SW480 (cell line): ENCODE data around the gene SLC1A1.
"Not testable (repeated sequence)": the region's sequence is repeated elsewhere in the genome, so short reads cannot be mapped to it uniquely, and the experiment has no call there.

Experiments used
- DNase-seq: peaks from one replicate; pipeline ENCODE4 v3.0.0-alpha.2; 2016; ENCODE audit warnings: low spot score

Gene SLC1A1

DNA sequence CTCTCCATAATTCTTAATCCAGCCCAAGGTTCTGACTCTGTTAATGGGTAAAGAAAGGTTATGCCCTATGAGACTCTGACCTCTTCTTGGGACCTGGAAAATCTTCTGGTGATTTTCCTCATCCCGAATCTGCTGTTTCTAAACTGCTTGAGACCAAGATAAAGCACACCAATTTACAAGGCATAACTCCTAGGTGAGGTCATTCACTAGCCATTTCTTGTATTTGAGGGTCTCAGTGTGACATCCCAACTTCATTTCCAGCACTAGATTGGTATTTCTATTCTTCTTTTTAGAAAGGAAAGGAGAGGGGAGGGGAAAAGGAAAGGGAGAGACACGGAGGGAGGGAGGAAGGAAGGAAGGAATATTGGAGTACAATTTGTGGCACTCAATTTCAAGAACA lies 51.6 kb downstream of the SLC1A1 start:
- DNase-seq: no peak

DNA sequence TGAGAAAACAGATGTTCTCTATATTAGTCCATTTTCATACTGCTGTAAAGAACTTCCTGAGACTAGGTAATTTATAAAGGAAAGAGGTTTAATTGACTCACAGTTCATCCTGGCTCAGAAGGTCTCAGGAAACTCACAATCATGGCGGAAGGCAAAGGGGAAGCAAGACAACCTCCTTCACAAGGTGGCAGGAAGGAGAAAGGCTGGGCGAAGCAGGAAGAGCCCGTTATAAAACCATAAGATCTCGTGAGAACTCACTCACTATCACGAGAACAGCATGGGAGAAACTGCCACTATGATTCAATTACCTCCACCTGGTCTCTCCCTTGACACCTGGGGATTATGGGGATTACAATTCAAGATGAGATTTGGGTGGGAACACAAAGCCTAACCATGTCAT lies 54.4 kb downstream of the SLC1A1 start:
- not testable (repeated sequence) for DNase-seq

- no peak for DNase-seq
Observed at GRCh38 chr9:4547016-4547415, 56.7 kb downstream of the SLC1A1 start.

DNA sequence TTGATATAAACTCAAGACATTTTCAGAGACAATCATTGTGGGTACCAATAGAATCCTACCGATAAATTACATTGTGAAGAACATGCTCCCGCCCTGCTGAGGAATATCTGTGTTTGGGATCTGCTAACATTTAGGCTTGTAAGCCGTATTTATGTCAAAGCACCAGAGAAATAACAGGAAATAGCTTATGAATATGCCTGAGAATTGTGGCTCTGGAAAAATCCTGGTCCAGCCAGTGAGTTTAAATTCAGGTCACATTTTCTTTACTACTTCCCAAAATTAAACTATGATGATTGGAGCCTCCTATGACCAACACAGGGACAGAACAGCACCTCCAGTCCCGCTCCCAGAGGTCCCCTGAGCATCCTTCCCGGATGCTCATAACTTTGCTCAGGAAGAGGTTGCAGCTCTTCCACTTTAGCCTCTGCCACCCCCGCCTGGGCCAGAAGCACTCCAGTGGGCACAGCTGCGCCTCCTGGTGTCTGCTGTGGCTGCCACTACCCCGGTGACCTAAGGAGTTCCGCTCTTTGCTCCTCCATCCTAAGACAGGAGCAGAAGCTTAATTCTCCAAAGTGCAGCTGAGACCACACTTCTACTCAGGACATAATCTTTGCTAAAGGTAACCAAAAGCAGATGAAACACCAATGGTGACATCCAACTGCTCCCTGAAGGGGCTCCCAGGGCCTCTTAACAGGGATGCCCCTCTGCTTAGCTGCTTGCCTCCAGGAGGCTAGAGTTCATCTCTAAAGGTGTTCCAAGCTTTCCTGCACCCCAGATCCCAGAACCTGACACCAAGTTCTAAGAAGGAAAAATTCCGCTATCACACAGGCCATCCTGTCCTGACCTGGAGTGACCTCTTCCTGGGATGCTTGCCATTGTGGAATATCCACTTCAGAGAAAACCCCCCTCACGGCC lies 58.8 kb downstream of the SLC1A1 start:
- no peak for DNase-seq

GRCh38 chr9:4549751-4550295 lies 59.6 kb downstream of the SLC1A1 start:
- no peak for DNase-seq

DNA sequence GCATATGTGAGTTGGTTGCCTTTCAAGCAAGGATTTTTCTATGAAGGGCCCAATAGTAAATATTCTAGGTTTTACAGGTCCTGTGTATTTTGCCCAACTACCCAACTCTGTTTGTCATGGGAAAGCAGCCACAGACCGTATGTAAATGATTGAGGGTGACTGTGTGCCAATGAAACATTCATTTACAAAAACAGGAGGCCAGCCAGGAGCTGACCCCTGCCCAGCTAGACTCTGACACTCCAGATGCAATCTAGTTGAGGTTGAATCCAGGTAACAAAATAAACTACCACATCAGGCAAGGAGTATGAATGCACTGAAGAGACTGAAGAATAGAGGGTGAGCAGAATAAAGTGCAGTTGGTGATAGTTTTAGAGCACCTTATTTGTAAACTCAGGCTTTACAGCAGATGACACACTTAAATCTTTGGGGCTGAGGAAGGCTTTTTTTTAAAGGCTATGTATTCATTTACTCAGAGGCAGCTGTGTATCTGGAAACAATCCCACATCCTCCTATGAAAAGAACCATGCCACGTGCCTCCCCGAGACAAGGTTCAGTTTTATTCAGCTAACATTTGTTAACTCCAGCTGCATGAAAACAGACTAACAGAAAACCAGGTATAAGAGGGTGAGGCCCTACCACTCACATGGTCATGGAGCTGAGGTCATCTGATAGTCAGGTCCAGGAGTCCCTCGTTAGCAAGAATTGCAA lies 60.7 kb downstream of the SLC1A1 start:
- no peak for DNase-seq

DNA sequence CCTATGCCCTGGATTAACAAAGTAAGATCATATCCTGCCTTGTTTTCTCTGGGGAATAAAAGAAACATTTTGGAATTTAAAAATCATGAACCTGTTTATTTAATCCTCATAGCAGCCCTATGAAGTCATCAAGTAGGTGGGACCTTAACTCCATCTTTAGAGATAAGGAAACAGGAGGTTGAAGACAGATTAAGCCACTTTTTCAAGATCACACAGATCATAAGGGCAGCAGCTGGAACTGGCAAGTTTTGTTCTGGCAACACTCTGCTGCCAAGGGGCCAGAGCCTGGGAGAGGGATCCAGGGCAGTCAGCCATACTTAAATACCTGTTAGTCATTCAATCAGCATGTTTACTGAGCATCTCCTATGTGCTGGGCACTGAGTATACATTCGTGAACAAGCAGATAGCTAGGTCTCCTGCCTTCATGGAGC lies 63.7 kb downstream of the SLC1A1 start:
- DNase-seq: no peak

DNA sequence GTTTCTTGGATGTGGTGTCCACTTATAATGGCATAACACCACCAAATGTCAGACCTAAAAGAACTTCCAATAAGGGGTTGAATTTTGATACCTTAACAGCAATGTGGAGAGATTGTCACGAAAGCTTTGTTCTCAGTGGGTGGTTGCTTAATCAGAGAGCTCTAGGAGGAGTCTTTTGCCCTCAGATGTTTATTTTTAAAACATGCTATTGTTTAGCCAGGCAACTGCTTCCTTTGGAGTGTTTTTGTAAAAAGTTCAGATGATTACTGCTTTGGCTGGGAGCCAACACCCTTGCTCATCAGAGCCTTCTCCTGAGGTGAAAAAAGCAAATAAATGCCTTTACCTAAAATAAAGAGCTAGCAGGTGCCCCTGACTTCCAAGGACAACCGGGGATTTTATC lies 65.0 kb downstream of the SLC1A1 start:
- peak; percentile 34 for DNase-seq

DNA sequence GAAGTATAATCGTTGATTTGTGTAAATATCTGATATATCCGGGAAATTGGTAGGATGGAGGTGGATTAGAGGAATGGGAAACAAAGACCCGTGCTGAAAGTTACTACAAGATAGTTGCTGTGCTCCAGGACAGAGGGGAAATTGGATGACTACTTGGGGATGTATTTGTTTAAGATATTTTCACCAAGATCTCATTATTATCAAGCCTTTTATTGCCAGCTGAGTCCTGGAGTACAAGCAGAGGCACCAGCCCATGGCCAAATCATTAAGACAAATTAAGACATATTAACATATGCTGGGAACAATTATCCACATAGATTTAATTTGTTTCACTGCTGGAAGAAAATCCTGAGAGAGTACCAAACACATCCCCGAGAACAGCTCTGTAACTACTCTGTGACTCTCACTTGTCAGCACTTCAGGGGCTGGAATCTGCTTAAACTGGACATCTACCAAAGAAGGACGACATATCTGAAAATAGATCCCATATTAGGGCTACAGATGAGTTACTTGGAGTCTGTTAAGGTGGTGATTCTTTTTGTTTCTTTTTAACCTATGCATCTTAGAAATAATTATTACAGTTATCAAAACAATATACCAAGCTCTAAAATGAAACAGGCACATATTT lies 68.2 kb downstream of the SLC1A1 start:
- no peak for DNase-seq

DNA sequence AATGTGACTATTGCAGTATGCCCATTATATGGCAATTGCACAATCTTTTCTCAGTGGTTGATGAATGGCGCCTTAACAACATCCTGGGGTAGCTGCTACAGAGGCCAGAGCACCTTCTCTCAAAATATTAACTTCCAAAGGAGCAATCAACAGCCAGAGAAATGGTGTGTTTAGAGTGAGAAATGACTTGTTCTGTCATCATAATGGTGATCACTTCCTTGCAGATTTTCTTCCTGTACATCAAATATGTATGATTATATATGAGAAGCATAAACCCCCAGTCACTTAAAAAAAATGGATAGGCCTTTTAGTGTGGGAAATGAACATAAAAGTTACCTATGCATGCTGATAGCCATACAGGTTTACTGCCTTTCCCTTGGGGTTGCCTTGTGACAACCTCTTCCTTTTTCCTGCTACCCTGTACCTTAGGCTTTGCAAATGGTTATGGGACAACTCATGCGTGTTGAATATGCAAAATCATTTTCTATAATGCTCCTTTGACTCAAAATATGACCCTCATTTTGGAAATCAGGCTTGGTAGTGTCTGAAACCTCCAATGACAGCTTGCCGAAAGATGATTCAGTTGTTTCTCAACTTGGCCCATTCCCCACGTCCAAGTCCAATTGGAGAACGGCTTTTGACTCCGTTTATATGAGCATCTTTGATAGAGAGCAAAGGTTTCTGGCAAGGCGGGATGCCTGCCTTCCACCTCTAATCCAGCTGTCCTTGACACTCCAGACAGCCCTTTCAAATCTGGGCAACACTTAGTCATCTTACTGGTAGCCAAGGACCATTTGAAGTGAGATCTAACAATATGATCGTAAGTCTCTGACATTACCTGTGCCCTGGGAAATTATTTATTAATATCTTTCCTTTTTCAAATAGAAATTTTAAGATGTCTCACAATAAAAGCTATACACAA lies 69.3 kb downstream of the SLC1A1 start:
- no peak for DNase-seq

GRCh38 chr9:4563105-4563504 lies 72.8 kb downstream of the SLC1A1 start:
- no peak for DNase-seq

DNA sequence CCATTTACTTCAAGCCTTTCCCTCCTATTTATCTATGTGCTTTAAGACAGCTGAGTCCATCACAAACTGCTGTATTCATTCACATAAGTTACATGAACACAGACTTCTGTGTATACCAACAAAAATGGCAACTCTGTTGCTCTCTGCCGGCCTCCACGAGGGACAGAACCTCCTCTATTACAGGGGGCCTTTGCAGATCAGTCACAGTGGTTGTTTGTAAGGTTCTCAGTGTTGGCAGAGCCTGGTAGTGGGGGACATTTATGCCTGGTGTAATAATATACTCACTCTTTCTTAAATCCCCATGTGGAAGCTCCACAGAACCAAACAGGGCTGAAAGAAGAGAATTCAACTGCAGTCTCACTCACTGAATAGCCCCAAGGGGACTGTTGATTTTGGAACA lies 76.5 kb downstream of the SLC1A1 start:
- DNase-seq: no peak

DNA sequence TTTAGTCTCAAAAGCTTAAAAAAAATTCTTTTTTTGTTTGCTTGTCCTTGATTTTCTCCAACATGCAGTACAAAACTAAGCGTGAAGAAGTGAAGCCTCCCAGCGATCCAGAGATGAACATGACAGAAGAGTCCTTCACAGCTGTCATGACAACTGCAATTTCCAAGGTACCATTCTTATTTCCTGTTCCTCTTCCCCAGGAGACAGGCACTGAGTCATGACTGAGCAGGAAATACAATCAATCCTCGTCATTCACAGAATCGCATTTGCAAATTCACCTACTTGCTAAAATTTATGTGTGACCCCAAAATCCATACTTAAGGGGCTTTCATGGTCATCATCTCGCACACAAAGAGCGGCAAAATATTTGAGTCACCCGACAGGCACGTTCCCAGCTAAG lies 77.3 kb downstream of the SLC1A1 start:
- no peak for DNase-seq

GRCh38 chr9:4569101-4569500 lies 78.8 kb downstream of the SLC1A1 start:
- DNase-seq: peak; percentile 14

DNA sequence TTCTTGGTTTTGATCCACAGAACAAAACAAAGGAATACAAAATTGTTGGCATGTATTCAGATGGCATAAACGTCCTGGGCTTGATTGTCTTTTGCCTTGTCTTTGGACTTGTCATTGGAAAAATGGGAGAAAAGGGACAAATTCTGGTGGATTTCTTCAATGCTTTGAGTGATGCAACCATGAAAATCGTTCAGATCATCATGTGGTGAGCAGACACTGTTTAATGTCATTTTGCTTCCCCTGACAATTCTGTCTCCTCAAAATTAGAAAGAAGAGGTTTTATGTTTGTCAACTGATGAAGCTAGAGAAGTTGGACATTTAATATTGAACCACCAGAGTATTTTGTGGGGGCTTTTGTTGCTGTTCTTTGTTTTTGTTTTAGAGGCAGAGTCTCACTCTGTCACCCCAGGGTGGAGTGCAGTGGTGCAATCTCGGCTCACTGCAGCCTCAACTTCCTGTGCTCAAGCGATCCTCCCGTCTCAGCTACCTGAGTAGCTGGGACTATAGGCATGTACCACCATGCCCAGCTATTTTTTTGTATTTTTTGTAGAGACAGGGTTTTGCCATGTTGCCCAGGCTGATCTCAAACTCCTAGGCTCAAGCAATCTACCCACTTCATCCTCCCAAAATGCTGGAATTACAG lies 82.0 kb downstream of the SLC1A1 start:
- no peak for DNase-seq

- DNase-seq: no peak
Observed at GRCh38 chr9:4573176-4573575, 82.9 kb downstream of the SLC1A1 start.

- no peak for DNase-seq
Observed at GRCh38 chr9:4573634-4574389, 83.5 kb downstream of the SLC1A1 start.

GRCh38 chr9:4574657-4575243 lies 84.5 kb downstream of the SLC1A1 start:
- no peak for DNase-seq

DNA sequence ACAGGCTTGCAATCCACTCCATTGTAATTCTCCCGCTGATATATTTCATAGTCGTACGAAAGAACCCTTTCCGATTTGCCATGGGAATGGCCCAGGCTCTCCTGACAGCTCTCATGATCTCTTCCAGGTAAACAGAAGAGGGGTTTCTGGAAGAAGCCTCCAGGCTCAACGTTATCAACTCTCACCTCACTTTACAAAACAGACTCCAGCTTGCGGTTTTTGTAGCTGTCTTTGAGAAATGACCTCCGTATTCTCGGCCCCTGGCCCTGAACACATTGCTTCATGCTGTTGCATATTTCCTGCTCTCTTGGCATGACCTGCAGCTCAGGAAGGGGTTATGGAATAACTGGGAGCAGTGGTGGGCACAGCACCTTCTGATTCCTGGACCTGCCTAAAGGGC lies 85.7 kb downstream of the SLC1A1 start:
- no peak for DNase-seq

DNA sequence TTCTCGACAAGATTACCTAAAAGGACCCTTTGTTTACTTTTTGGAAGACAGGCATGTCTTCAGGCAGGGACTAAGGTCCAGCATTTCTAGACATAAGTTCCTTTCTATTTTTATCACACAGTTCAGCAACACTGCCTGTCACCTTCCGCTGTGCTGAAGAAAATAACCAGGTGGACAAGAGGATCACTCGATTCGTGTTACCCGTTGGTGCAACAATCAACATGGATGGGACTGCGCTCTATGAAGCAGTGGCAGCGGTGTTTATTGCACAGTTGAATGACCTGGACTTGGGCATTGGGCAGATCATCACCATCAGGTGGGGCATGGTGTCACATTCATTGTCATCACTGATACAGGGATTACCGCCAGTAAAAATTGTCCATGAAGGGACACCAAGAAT lies 86.2 kb downstream of the SLC1A1 start:
- no peak for DNase-seq
